ENCODE measurements around the gene APMAP. TPM values are rescaled to one million over a fixed set of nuclear protein-coding genes. Genes with fewer than 3 reads are reported as not detected.

Gene APMAP
- total RNA-seq, 1 experiment from 2014 or later: 75.3 TPM

DNA sequence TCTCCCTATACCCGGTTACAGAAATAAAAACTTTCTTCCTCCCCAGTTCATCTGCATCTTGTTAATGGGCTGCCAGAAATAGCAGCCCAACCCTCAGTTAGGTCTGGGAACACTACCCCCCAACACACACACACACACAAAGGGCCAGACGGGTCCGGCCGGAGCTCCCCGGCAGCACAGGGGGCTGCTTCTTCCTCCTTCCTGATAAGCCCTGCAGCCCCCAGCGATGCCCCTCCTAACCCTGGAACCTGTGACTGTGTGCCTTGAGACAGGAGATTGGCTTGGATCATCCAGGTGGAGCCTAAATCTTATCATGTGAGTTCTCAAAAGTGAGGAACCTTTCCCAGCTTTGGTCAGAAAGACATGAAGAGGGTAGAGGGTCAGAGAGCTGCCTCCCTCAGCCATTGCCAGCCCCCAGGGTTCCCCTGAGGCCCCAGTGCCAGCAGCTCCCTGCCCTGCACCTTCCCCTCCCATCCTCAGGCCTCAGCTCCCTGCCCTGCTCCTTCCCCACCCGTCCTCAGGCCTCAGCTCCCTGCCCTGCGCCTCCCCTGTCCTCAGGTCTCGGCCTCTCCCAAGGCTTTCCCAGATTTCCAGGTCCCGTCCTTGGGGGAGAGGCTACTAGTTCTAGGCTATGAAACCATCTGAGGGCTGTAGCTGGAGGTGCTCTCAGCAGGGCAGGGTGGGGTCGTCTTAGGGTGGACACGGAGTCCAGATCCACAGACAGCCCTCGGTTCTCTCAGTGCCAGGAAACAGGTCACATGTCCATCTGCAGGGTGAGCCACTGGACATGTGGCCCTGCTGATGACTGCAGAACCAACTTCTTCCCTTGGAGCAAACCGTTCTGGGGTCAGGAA is 77.9 kb downstream of the APMAP start:
- Mint-ChIP-seq H3K36me3 (ENCODE audit: insufficient read depth, unreplicated experiment) (no peaks in the 10 kb centered on the region), H3K9me3 (ENCODE audit: unreplicated experiment) (no peaks in the 10 kb centered on the region), H3K4me1 (ENCODE audit: insufficient read depth, unreplicated experiment) (no peaks in the 10 kb centered on the region), H3K27ac (ENCODE audit: low read depth, unreplicated experiment) (no peak overlapping the region), H3K27me3 (ENCODE audit: insufficient read depth, unreplicated experiment) (peaks cover 10% of the 10 kb centered on the region), H3K4me3 (ENCODE audit: unreplicated experiment) (no peak overlapping the region)
- intact Hi-C loops (cut with micrococcal nuclease): loop anchor here (5.0 kb wide), 1 partner anchor 917 kb away; no protein-coding TSS in a partner anchor
- no TSS peak for BruUV-seq (replicated peaks)
- ChIA-PET CTCF (interaction anchor here (1.1 to 7.8 kb wide), 2 partner anchors 16 to 1010 kb away, joined by 3 to 61 read pairs; no protein-coding TSS in a partner anchor), POLR2A (no interaction called here)
- TF ChIP-seq, protein P1, sequence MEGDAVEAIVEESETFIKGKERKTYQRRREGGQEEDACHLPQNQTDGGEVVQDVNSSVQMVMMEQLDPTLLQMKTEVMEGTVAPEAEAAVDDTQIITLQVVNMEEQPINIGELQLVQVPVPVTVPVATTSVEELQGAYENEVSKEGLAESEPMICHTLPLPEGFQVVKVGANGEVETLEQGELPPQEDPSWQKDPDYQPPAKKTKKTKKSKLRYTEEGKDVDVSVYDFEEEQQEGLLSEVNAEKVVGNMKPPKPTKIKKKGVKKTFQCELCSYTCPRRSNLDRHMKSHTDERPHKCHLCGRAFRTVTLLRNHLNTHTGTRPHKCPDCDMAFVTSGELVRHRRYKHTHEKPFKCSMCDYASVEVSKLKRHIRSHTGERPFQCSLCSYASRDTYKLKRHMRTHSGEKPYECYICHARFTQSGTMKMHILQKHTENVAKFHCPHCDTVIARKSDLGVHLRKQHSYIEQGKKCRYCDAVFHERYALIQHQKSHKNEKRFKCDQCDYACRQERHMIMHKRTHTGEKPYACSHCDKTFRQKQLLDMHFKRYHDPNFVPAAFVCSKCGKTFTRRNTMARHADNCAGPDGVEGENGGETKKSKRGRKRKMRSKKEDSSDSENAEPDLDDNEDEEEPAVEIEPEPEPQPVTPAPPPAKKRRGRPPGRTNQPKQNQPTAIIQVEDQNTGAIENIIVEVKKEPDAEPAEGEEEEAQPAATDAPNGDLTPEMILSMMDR (IDR thresholded peaks at IDR 0.05; ENCODE audit: unreplicated experiment): no peak
- no peak for DNase-seq (ENCODE audit: unreplicated experiment)

DNA sequence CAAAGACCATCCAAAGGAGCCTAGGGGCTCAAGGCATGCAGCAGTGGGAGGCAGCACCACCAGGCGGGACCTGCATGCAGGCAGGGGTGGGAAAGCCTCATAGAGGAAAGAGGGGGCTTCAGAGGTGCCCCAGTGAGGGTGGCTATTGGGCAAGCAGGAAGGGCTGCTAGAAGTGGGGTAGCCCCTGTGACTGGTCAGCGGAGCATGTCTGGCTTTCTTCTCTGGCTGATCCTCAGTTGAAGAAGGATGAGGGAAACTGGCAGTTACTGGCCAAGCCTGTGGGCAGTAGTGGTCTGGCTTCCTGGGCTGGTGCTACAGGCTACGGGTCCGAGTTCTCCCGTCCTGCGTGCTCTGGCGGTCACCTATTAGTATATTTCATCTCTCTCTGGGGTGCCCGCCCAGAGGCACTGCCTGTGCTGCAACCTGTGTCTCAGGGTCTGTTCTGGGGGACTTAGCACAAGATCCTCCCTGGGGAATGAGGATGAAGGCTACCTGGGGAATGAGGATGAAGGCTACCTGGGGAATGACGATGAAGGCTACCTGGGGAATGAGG is 79.4 kb downstream of the APMAP start:
- ChIA-PET CTCF (interaction anchor here (0.6 to 1.1 kb wide), 5 partner anchors 17 to 1031 kb away, joined by 3 to 5 read pairs (median 3); no protein-coding TSS in a partner anchor), POLR2A (no interaction called here)
- no TSS peak for BruUV-seq (replicated peaks)
- TF ChIP-seq, protein P1 (IDR thresholded peaks at IDR 0.05; ENCODE audit: unreplicated experiment): no peak
- H3K4me3 Mint-ChIP-seq (ENCODE audit: unreplicated experiment): no peak overlapping the region
- DNase-seq (ENCODE audit: unreplicated experiment): no peak
- intact Hi-C loops (cut with micrococcal nuclease): no loop called here
- H3K4me1 Mint-ChIP-seq (ENCODE audit: insufficient read depth, unreplicated experiment): no peaks in the 10 kb centered on the region
- H3K36me3 Mint-ChIP-seq (ENCODE audit: insufficient read depth, unreplicated experiment): no peaks in the 10 kb centered on the region
- no peaks in the 10 kb centered on the region for H3K9me3 Mint-ChIP-seq (ENCODE audit: unreplicated experiment)
- H3K27ac Mint-ChIP-seq (ENCODE audit: low read depth, unreplicated experiment): no peak overlapping the region
- H3K27me3 Mint-ChIP-seq (ENCODE audit: insufficient read depth, unreplicated experiment): peaks cover 10% of the 10 kb centered on the region

Other genes with a start within 250 kb of the APMAP start
- gene CST7, start 43.5 kb downstream of the APMAP start, total RNA-seq (2022): not detected in 2 replicates
- gene ACSS1, start 65.4 kb upstream of the APMAP start, total RNA-seq (2022): 0.51 and 0.83 TPM in 2 replicates
- not detected in 2 replicates for gene VSX1, start 89.4 kb upstream of the APMAP start, total RNA-seq (2022)
- gene ENTPD6, start 203.0 kb upstream of the APMAP start, total RNA-seq (2022): 98.0 and 99.5 TPM in 2 replicates

All from MCF 10A (cell line).